ENCODE measurements around the gene CAPZA1.
"Not testable (repeated sequence)": the region's sequence is repeated elsewhere in the genome, so short reads cannot be mapped to it uniquely, and the experiment has no call there.

The CAPZA1 gene

GRCh38 chr1:112628516-112628915 lies 8.9 kb downstream of the CAPZA1 start:
- DNase-seq: no peak

DNA sequence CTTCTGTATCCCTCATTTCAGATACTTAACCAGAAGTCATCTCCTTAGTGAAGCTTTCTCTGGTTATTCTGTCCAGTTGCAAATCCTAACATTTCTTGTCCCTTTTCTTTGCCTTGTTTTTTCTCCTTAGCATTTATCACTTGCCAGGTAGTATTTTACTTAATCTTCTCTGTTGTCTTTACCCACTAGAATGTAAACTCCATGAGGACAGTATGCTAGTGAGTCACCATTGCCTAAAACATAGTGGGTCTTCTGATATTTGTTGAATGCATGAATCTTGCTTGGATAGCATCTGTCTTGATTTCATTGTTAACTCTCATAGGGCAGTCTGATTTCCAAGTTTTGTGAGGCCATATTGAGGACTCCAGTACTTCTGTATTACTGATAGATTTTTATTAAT lies 9.6 kb downstream of the CAPZA1 start:
- DNase-seq: no peak

GRCh38 chr1:112633628-112634027 lies 14.0 kb downstream of the CAPZA1 start:
- no peak for DNase-seq

- DNase-seq: no peak
Measured at GRCh38 chr1:112634367-112634766, 14.7 kb downstream of the CAPZA1 start.

- DNase-seq: no peak
Measured at GRCh38 chr1:112636056-112636455, 16.4 kb downstream of the CAPZA1 start.

DNA sequence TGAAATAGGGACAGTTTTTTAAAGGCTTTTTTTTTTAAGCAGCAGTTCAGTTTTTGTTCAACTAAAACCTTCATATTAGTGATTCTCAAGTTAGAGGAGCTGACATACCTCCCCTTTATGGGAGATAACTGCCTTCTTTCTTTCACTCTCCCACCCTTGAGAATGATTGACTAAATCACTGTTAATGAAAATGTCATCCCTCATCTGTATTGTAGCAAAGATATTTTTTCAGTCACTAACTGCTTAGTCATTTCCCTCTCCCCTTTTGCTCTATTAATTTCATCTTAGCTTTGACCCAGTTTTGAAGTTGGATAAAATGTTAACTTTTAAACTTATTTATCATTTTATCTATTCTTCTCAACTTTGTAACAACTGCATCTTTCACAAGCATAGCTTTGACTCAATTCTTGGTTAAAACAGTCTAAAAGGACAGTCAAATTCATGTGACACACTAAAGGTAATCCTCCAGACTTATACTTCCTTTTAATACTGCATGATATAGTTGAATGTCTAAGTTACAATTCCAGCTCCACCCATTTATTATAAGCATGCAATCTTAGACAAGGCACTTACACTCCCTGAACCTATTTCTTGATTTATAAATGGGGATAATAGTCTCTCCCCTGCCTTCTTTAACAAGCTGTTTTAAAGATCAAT lies 17.1 kb downstream of the CAPZA1 start:
- DNase-seq: no peak

DNA sequence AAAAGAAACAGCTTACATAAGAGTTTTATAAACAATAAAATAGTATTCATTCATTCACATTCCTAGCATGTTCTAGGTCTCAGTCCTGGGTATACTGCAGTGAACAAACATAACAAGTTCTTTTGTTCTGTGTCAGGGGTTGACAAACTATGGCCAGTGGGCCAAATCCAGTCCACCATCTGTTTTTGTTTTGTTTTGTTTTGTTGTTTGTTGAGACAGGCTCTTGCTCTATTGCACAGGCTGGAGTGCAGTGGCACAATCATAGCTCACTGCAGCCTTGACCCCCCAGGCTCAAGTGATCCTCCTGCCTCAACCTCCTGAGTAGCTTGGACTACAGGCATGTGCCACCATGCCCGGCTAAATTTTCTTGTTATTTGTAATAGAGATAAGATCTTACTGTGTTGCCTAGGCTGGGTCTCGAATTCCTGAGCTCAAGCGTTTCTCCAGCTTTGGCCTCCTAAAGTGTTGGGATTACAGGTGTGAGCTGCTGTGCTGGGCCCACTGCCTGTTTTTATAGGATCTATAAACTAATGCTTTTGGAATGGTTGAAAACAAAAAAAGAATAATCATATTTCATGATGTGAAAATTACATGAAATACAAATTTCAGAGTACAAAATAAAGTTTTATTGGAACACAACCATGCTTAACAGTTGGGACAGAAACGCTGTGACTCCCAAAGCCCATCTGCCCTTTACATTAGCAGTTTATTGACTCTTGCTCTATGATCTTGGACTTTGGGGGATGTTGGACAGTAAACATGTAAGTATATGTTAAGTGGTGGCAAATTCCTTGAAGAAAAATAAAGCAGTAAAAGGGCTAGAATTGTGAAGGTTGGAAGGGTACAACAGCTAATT lies 17.9 kb downstream of the CAPZA1 start:
- DNase-seq: peak; percentile 8

DNA sequence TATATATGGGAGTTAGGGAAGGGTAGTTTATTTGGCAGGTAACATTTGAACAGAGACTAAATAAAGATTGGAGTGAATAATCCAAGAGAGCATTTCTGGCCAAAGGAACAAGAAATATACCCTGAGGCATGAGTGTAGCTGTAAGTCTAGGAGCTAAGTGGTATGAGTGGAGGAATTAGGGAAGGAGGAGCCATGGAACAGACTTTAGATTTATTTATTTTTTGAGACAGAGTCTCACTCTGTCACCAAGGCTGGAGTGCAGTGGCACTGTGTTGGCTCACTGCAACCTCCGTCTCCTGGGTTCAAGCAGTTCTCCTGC lies 18.4 kb downstream of the CAPZA1 start:
- no peak for DNase-seq

DNA sequence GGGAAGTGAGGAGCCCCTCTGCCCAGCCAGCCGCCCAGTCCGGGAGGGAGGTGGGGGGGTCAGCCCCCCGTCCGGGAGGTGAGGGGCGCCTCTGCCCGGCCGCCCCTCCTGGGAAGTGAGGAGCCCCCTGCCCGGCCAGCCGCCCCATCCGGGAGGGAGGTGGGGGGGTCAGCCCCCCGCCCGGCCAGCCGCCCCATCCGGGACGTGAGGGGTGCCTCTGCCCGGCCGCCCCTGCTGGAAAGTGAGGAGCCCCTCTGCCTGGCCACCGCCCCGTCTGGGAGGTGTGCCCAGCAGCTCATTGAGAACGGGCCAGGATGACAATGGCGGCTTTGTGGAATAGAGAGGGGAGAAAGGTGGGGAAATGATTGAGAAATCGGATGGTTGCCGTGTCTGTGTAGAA lies 20.8 kb downstream of the CAPZA1 start:
- not testable (repeated sequence) for DNase-seq

GRCh38 chr1:112643080-112643479 lies 23.4 kb downstream of the CAPZA1 start:
- no peak for DNase-seq

DNA sequence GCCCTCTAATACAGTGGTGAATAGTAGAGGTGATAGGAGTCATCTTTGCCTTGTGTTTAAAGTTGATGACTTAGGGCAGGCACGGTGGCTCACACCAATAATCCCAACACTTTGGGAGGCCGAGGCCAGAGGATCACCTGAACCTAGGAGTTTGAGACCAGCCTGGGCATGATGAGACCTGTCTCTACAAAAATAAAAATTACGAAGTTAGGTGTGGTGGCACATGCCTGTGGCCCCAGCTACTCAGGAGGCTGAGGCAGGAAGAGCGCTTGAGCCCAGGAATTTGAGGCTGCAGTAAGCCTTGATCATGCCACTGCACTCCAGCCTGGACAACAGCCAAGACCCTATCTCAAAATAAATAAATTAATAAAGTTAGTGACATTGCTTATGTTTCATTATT lies 26.6 kb downstream of the CAPZA1 start:
- no peak for DNase-seq

GRCh38 chr1:112651205-112651604 lies 31.6 kb downstream of the CAPZA1 start:
- DNase-seq: no peak

GRCh38 chr1:112665857-112666256 lies 46.2 kb downstream of the CAPZA1 start:
- DNase-seq: no peak

DNA sequence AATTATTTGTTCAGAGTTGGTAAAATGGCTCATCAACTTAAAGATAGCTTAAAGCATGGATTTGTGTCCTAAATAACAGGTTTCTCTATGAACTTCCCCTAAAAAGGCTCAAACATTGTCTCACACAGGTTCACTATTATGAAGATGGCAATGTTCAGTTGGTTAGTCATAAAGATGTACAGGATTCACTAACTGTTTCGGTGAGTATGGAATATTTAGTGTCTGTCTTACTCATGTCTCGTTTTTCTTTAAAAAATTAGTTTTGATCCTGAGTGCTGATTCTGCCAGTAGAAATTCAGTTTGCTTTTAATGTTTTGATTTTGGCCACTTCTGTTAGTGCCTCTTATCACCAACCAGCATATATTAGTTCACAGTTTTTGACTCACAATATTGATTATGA lies 47.3 kb downstream of the CAPZA1 start:
- no peak for DNase-seq

DNA sequence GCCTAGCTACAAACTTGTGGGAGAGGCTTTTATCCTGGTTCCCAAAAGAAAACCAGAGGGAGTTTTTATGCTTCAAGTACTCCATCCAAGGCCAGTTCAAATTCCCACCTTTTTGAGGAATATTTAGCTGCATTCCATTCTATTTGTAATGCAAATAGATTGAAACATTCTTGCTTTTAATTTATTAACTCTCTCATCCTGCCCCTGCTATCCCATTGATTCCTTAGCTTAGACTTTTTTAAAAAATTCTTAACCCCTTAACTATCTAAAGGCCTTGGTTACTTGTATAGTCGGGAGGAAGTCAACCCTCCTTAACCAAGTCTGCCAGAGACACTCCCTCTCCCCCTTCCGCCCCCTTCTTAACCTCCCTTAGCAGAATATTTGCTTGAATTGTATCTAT lies 52.4 kb downstream of the CAPZA1 start:
- DNase-seq: peak; percentile 14

GRCh38 chr1:112672842-112673241 lies 53.2 kb downstream of the CAPZA1 start:
- DNase-seq: no peak

DNA sequence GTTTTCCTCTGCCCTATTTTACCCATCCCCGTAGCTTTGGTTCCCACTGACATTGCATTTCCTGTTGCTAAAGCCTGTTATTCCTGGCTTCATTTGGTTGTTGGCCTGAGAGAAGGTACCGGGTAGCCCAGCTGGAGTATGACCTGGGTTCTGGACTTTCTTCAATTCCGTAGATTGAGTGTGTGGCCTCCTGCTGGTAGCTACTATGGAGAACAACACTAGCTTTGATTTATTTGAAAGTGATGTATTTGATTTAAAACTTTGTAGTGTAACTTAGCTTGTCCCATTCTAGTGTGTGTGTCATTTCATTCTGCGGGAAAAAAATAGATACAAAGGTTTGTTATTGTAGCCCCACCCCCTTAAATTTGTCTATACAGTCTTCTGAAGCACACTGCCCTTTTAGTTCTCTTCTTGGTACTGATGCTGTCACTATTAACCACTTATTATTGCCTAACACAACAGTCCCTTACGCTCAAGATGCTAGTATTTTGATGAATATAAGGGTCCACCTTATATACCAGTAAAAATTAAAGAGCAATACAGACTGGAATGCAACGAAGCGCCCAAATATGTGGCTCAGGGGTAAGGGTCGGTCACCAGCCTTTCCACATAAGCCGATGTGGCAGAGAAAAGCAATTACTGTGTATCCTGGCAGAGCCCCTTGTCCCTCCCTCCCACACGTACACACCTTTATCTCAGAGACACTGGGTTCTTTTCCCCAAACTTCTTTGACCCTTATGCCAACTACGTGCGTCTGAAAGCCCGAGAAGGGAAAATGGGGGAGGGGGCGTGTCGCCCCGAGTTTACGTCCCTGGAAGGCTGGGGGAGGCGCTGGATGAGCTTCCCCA lies 54.2 kb downstream of the CAPZA1 start:
- DNase-seq: peak; percentile 48

GRCh38 chr1:112674440-112674985 lies 54.9 kb downstream of the CAPZA1 start, which contains the start of gene MOV10:
MOV10 (plus strand) TSS chr1:112674659; CDS start chr1:112674913, 254 bp downstream.
- peak; percentile 82 for DNase-seq

DNA sequence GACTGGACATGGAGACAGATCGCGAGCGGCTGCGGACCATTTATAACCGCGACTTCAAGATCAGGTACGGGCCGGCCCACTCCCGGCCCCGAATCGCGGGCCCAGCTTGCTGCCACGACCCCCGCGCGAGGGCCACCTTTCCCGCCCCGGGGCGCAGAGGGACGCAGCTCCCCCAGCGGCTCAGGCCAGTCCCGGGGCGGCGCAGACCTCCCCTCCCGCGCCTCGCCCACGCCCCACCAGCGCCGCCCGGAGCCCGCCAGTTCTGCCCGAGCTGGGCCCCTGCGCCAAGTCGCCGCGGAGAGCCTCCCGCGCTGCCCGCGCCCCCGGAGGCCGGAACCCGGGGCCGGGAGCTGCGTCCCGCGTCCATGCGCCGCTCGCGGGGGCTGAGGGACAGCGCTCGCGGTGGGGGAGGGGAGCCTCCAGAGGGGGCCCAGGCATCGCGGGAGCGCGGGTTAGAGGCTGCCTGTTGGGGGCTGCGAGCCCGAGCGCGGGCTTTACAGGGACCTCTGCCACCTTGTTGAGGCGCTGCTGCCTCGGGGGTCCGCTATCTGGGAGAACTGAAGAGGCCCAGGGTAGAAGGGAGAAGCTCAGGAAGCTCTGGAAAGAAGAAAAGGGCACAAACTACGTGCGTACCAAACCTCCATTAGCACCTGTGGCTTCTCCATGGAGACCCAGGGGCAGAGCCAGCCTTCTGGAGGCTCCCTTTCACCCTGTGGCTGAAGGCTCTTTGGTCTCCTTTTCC lies 55.5 kb downstream of the CAPZA1 start:
- DNase-seq: peak; percentile 48

GRCh38 chr1:112675728-112676381 lies 56.2 kb downstream of the CAPZA1 start:
- DNase-seq: no peak

- no peak for DNase-seq
Measured at GRCh38 chr1:112676543-112676942, 56.9 kb downstream of the CAPZA1 start.

GRCh38 chr1:112677501-112677900 lies 57.9 kb downstream of the CAPZA1 start:
- DNase-seq: no peak

All from fibroblast of skin of abdomen (primary cell).